ENCODE data around the gene SPARCL1. TPM values are rescaled to one million over a fixed set of nuclear protein-coding genes. Genes with fewer than 3 reads are reported as not detected.

Gene SPARCL1
- total and polyA plus RNA-seq, 9 of the 15 experiments (the other 6 are each of a cell fraction or from before 2014, with no cell fraction given), result 0.03 to 0.71 (median 0.05) TPM; not detected in 3

GRCh38 chr4:87530868-87531267 is 1.7 kb upstream of the SPARCL1 start (continued):
- TF ChIP-seq HBP1 (CRISPR knock-in tag; IDR thresholded peaks at IDR 0.05) (no peak), SUPT5H (IDR thresholded peaks at IDR 0.05) (no peak), ZBTB8A (IDR thresholded peaks at IDR 0.05; ENCODE audit: partially characterized antibody) (no peak), ARID2 (IDR thresholded peaks at IDR 0.05) (no peak), MLLT1 (IDR thresholded peaks at IDR 0.05) (no peak), NR3C1 (CRISPR knock-in tag; IDR thresholded peaks at IDR 0.05) (no peak), ETV6 (IDR thresholded peaks at IDR 0.05; ENCODE audit: borderline replicate concordance in 1 of 2, low read depth in 2 of 2, low read length in 1 of 2) (no peak), ETV6 (CRISPR knock-in tag; IDR thresholded peaks at IDR 0.05; ENCODE audit: borderline replicate concordance) (no peak), ZNF695 (CRISPR knock-in tag; IDR thresholded peaks at IDR 0.05) (no peak), STAT5A (IDR thresholded peaks at IDR 0.05; ENCODE audit: borderline replicate concordance, low read length) (no peak), ESRRA (IDR thresholded peaks at IDR 0.05; ENCODE audit: borderline replicate concordance, low read depth) (no peak)
- TF ChIP-seq, protein P1, sequence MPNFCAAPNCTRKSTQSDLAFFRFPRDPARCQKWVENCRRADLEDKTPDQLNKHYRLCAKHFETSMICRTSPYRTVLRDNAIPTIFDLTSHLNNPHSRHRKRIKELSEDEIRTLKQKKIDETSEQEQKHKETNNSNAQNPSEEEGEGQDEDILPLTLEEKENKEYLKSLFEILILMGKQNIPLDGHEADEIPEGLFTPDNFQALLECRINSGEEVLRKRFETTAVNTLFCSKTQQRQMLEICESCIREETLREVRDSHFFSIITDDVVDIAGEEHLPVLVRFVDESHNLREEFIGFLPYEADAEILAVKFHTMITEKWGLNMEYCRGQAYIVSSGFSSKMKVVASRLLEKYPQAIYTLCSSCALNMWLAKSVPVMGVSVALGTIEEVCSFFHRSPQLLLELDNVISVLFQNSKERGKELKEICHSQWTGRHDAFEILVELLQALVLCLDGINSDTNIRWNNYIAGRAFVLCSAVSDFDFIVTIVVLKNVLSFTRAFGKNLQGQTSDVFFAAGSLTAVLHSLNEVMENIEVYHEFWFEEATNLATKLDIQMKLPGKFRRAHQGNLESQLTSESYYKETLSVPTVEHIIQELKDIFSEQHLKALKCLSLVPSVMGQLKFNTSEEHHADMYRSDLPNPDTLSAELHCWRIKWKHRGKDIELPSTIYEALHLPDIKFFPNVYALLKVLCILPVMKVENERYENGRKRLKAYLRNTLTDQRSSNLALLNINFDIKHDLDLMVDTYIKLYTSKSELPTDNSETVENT (CRISPR knock-in tag; IDR thresholded peaks at IDR 0.05), result no peak

All from K562 (cell line).